Upper lobe of right lung (tissue), 1 donor: ENCODE measurements around the gene TSSK6. TPM values are rescaled to one million over a fixed set of nuclear protein-coding genes. Genes with fewer than 3 reads are reported as not detected.

ENCODE experiments used
- ATAC-seq: fragments of 200-7000 bp; cut with Tn5 transposase; one replicate; pipeline ENCODE4 v1.9.1; 2020; ENCODE audit warnings: mild to moderate bottlenecking, moderate library complexity
- DNase-seq: peaks from one replicate; pipeline ENCODE4 v3.0.0-alpha.2; 2020
- H3K27ac ChIP-seq: fragments of 200-600 bp; one replicate; pipeline ENCODE4 v1.8.0; 2022
- H3K27me3 ChIP-seq: fragments of 200-600 bp; one replicate; pipeline ENCODE4 v1.8.0; 2022; ENCODE audit warnings: mild to moderate bottlenecking
- H3K36me3 ChIP-seq: fragments of 200-600 bp; one replicate; pipeline ENCODE4 v1.8.0; 2022
- H3K4me1 ChIP-seq: fragments of 200-600 bp; one replicate; pipeline ENCODE4 v1.8.0; 2022
- H3K4me3 ChIP-seq: fragments of 200-600 bp; one replicate; pipeline ENCODE4 v1.8.0; 2022; ENCODE audit warnings: mild to moderate bottlenecking
- H3K9me3 ChIP-seq: fragments of 200-600 bp; one replicate; pipeline ENCODE4 v1.8.0; 2022
- CTCF ChIP-seq: fragments of 200-600 bp; IDR thresholded peaks from one replicate; pipeline ENCODE4 v1.8.0; 2022; ENCODE audit warnings: antibody characterized with exemption
- intact Hi-C: fragments of 100-400 bp; cut with DNase I; formaldehyde crosslinking; loops from one replicate; pipeline ENCODE4 v1.11.0; 2022
- long read RNA-seq: library from polyadenylated mRNA; unstranded; transcript quantifications from one replicate; pipeline ENCODE4 v2.0.0, GENCODE V29; 2021
- total RNA-seq: library from RNA; stranded (reverse); fragmentation: NEBNext Ultra II Directional; extraction: Animal tissue kit (Norgen Biotek cat#: 25700); gene quantifications from one replicate; pipeline ENCODE4 v1.2.1, GENCODE V29; 2021
- donor health status: DM: no; HTN: yes; CAD: no; lungs with severe emphysema.

The TSSK6 gene
- 1.8 TPM for total RNA-seq
- long read RNA-seq, partial matches to known transcripts, result 0 of 2 reads
- long read RNA-seq, other reads (novel, unspliced or antisense), result 1 of 2 reads

DNA sequence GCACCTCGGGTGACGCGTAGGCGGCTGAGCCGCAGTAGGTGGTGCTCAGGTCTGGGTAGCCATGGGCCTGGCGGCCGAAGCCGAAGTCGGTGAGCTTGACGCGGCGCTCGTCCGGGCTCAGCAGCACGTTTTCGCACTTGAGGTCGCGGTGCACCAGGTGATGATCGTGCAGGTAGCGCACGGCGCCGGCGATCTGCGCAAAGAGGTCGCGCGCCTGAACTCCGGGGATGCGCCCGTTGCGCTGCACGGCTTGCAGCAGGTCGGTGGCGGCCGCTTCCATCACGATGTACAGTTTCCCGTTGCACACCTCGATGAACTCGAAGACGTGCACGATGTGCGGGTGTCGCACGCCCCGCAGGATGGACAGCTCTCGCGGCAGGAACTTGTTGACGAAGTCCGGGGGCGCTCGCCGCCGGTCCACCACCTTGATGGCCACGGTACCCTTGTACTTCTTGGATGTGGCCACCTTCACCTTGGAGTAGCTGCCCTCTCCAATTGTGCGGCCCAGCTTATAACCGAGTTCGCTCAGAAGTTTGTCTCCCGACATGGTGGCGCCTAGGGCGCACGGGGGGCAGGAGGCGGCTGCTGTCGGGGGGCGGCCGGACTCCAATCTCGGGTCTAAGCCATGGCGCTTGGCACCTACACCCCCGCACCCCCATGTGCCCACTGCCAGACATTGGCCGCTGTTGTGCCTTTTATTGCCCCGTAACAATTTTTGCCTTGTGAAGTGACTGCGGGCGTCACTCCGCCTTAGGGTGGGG is at the start of gene TSSK6:
Gene TSSK6 (minus strand): TSS at position 668 of the 761 bp plus-strand sequence. CDS start 121 bp downstream, at position 547.
- H3K9me3 ChIP-seq, result no peaks in the 10 kb centered on the region
- peak within 1 kb of the TSS; percentile 80 for H3K4me3 ChIP-seq
- peak within 1 kb of the TSS; percentile 92 for H3K27ac ChIP-seq
- DNase-seq (no peak), ATAC-seq (no peak)
- no peaks in the 10 kb centered on the region for H3K27me3 ChIP-seq
- peaks cover 11% of the 10 kb centered on the region for H3K4me1 ChIP-seq
- H3K36me3 ChIP-seq, result peaks cover 1% of the 10 kb centered on the region
- intact Hi-C loops, result no loop called here
- no peak for TF ChIP-seq CTCF

DNA sequence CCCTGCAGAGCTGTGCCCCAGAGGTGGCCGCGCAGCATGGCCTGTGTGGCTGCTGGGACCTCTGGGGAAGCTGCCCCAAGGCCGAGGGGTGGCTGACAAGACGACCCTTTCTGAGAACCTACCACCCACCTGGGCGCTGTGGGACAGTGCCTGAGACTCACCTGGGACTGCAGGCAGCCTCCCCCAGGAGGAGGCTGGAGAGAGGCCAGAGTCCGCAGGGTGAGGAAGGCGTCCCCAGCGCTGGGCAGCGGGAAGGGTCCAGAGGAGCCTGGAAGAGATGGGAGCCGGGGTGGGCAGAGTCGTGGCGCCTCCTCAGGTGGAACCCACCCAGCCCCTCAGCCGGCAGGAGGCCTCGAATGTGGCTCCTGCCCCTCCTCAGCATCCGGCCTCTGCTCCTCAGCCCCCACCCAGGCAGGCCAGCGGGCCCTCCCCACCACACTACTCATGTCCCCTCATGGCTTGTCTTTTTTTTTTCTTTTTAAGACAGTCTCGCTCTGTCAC is 48.0 kb upstream of the TSSK6 start:
- H3K36me3 ChIP-seq, result no peaks in the 10 kb centered on the region
- TF ChIP-seq CTCF, result no peak
- no peaks in the 10 kb centered on the region for H3K9me3 ChIP-seq

DNA sequence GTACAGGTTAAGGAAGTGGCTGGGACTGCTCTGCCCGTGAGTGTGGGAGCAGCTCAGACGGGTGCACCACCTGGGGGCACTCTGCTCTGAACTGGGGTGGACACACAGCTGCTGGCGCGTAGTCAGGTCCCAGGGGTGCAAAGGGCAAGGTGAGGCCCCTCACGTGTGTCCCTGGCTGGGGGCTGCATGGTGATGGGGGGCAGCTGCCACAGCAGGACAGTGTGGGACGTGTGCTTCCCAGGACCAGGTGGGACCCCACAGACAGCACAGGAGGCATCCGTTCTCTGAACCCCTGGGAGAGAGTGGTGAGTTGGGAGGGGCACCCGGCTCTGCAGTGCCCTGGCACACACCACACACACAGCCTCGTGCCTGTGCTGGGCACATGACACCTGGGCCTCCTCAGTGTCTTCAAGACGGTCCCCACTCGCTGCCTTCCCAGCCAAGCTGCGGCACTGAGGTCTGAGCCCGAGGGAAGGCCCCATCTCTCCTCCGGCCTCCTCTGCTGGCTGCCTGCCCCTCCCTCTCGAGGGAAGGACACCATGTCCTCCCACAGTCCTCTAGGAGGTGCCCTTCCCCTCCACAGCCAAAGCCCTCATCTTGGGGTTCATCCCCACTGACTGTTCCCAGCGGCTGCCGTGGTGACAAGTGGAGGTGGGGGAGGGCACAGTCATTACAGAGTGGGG is 47.5 kb upstream of the TSSK6 start:
- intact Hi-C loops, result no loop called here
- no peaks in the 10 kb centered on the region for H3K4me1 ChIP-seq
- H3K9me3 ChIP-seq, result no peaks in the 10 kb centered on the region
- ATAC-seq (peak; percentile 30), DNase-seq (no peak)
- H3K4me3 ChIP-seq, result no peak overlapping the region
- no peak overlapping the region for H3K27ac ChIP-seq
- H3K36me3 ChIP-seq, result no peaks in the 10 kb centered on the region
- TF ChIP-seq CTCF, result peak; percentile 5
- no peaks in the 10 kb centered on the region for H3K27me3 ChIP-seq

More for the DNA sequence above, 48.0 kb upstream of the TSSK6 start:
- intact Hi-C loops, result no loop called here
- no peak overlapping the region for H3K4me3 ChIP-seq
- no peak overlapping the region for H3K27ac ChIP-seq
- ATAC-seq (no peak), DNase-seq (no peak)
- no peaks in the 10 kb centered on the region for H3K4me1 ChIP-seq
- H3K27me3 ChIP-seq, result no peaks in the 10 kb centered on the region

- Histone ChIP-seq H3K4me3 (no peak overlapping the region), H3K4me1 (no peaks in the 10 kb centered on the region), H3K27ac (no peak overlapping the region), H3K9me3 (no peaks in the 10 kb centered on the region), H3K36me3 (no peaks in the 10 kb centered on the region), H3K27me3 (no peaks in the 10 kb centered on the region)
- intact Hi-C loops, result no loop called here
- DNase-seq (no peak), ATAC-seq (no peak)
- no peak for TF ChIP-seq CTCF
Measured at GRCh38 chr19:19561946-19562664, 46.8 kb upstream of the TSSK6 start.

DNA sequence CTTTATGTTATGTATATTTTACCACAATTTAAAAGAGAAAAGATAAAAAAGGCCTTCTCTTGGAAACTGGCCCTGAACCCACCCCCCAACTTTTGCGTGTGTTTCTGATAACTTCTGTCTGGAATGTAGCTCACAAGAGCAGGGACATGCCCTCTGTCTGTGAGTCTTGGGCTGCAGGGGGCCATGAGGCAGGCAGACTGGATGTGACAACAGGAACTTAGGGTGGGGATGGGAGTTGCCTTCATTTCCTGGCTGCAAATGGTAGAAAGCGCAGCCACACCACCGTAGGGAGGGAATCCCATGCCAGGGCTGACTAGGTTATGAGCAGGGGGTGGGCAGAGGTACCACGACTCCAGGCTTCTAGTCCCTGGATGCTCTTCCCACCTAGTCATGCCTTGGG is 44.6 kb upstream of the TSSK6 start:
- no peaks in the 10 kb centered on the region for H3K9me3 ChIP-seq
- TF ChIP-seq CTCF, result no peak
- no peaks in the 10 kb centered on the region for H3K27me3 ChIP-seq
- H3K36me3 ChIP-seq, result no peaks in the 10 kb centered on the region
- DNase-seq, result no peak
- no peaks in the 10 kb centered on the region for H3K4me1 ChIP-seq
- no peak overlapping the region for H3K4me3 ChIP-seq
- no peak overlapping the region for H3K27ac ChIP-seq
- intact Hi-C loops, result no loop called here
- no peak for ATAC-seq
